Left hindlimb (tissue), 1 donor: ENCODE data around the gene COL4A1.
"Not testable (repeated sequence)": the region's sequence is repeated elsewhere in the genome, so short reads cannot be mapped to it uniquely, and the experiment has no call there.

Source experiments
- DNase-seq: peaks from one replicate; pipeline ENCODE4 v3.0.0-alpha.2; 2018

The COL4A1 gene

DNA sequence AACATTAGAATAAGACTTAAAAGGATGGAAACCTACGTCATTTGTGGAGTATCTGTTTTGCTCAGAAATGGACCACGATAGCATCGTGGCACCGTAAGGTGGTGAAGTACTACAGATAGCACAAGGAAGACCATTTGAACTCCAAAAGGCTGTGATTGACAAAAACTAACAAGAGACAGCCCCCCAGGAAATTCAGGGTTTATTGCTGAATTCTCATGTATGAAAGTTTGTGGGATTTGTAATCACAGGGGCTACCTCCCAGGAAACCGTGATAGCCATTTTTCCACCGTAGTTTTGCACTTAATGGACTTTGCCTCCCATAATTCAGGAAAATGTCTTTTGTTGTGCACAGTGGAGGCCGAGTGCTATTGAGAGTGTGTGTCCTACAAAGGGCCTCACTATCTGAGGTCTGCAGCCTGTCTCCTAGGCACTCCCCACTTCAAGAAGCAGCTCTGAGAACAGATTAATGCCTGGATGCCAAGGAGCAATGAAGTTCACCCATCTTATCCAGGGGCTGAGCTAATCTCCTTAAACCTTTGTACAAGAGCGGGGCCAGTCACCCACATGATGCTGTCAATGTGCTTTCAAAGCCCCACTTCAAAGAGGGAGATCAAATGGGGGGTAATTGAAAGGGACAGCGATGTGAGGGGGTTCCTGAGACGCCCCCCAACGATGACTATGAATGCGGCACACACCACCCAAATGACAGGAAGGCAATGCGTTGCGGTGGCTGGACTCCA lies 182.6 kb downstream of the COL4A1 start:
- no peak for DNase-seq

DNA sequence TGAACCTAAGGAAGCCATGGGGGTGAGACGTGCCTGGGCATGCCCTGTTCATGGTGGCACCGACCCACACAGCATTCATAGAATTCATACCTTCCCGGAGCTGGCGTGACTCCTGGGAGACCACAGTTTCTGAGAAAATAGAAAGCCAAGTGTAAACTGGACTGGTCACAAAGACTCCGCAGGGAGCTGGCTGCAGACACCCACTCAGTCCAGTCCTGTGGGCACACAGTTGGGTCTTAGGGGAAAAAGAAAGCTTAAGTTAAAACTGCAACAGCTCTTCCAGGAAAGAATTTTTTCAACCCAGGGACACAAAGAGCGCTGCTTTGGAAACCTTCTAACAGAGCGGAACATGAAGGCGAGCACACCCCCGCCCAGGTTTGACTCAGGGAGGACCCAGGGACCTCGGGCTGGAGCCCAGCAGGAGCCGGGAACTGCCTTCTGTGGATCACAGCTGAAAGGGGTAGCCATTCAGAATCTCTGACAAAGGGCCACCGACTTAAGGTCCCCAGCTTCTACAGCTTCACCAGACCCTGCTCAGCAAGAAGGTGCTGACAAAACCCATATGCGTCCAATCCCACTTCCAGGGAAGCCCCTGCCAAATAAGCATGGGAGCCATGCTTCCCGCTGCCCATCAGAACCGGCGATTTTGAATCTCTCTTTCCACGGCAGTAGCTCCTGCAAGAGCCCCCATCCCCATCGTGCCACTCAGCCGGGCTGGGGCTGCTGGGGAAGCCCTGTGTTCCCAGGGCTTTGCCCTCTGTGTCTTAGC lies 183.7 kb downstream of the COL4A1 start:
- DNase-seq: no peak

DNA sequence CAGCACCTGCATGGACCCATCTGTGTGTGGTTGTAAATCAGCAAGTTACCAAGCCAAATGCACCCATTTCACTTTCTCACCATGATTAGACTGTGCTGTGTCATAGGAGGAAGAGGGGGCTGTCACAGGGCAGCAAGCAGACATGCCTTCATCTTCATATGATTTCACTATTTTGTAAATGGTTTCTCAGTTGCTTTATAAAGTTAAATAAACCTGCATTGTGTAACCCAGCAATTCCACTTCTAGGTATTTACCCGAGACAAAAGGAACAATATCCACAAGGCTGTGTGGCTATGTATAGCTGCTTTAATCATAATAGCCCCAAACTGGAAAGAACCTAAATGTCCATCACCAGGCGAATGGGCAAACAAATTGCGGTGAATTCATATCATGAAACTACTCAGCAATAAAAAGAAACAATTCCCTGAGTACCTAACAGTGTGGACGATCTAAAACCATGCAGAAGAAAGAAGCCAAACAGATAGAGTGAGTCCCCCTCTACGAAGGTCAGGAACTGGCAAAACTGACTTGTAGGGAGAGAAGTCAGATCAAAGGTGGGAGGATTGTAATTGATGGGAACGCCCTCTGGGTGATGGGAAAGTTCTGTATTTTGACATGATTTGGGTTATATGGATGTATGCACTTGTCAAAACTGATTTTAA lies 185.4 kb downstream of the COL4A1 start:
- no peak for DNase-seq

DNA sequence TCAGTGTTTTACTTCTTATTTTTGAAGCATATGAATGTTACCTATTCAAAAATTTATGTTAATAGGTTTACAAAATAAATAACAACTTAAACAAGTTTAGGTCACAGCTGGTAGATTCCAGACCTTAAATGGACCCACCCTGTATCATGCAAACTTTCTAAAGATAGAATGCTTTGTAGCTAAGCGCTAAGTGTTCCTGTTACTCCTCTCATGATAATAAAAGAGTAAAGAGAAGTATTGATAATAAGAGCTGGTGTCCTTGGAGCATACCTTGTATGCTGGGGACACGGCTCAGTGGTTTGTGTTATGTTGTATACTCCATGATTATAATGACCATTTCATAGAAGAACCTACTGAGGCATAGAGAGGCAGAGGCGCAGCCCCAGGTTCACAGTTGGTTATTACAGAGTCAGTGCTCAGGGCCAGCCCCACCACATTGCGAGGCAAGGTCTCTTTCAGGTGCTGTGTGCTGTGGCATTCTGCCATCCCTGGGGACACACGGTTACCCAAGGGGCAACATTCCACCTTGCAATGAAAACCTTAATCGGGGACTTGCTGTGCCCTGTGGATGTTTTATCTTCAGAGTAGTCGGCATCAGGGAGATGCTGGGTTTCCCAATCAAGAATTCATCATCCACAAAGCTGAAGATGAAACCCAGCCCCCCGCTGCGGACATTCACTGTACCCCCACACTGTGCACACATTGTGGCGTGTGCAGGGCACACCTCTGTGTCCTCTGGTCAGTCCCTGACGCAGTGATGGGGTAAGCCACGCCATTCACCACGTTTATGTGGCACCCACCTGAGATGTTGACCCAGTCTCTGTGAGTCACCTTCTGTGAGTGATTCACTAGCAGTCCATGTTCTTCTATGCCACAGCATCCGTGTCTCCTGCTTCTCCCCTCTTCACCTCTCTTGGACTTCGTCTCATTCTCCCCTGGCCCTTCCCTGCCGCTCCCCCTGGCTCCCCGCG lies 186.7 kb downstream of the COL4A1 start:
- no peak for DNase-seq

DNA sequence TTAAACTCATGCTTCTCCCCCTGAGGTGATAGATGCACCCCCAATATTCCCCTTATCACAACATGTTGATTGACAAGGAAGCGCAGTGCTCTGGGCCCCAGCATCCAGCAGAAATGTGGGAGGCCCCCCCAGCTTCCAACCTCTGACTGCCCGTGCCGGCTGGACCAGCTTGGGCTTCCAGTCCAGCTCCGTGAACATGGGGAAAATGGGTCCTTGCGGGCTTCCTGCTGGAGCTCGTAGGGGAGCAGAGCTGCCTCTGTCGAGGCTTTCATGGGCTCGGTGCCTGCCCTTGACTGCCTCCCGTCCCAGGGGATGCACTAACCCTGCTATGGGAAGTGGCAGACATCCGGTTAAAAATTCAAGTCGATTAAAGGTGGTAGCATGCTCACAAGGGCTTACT lies 188.9 kb downstream of the COL4A1 start:
- DNase-seq: no peak

DNA sequence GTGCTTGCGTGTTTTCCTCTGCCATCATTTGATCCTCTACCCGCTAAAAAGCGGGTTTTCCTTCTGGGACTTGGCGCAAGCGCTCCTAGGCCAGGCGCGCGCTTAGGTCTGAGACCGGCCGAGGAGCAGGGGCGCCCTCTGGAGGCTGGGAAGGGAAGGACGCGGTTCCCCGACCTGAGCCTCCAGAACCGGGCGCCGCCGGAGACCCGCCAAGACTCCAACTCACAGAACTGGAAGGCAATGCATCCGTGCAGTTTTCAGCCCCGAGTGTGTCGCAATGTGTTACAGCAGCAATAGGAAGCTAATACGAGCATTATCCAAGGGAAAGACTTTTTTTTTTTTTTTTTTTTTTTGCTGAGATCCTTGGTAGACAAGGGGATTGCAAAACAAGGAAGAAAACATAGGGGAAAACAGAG lies 190.9 kb downstream of the COL4A1 start:
- peak; percentile 67 for DNase-seq

DNA sequence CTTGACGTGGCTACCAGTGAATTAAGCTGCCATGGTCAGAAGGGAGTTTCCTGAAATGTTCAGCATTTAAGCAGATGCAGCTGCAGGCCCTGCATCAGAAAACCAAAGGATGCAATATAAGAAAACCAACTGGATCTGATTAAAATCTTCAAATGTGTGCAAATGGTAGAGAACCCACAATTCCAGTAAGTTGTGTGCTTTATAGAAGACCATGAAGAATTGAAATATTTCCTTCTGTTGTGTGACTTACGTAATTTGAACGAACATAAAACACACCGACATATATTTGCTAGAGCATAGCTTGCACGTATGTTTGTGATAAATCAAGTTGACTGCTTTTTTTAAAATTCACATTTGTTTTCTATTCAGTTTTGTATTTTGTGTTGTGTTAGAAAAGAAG lies 191.4 kb downstream of the COL4A1 start:
- DNase-seq: no peak

DNA sequence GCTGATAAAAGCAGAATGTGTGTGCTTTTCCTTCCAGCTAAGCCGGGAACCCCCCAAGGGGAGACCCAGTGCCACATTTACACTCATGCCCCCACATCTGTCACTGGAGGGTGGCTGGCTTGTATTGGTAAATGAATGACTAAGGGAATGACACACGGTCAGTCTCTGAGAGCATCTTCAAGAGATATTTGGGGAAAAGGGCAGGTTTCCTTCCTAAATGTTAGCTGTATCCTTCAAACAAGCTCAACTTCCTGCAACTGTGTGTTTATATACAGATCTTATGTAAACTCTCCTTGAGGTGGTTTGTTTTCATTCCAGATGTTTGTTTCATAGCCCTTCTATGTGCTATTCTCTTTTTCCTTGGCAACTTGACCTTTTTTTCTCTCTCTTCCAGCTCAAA lies 192.6 kb downstream of the COL4A1 start:
- no peak for DNase-seq

DNA sequence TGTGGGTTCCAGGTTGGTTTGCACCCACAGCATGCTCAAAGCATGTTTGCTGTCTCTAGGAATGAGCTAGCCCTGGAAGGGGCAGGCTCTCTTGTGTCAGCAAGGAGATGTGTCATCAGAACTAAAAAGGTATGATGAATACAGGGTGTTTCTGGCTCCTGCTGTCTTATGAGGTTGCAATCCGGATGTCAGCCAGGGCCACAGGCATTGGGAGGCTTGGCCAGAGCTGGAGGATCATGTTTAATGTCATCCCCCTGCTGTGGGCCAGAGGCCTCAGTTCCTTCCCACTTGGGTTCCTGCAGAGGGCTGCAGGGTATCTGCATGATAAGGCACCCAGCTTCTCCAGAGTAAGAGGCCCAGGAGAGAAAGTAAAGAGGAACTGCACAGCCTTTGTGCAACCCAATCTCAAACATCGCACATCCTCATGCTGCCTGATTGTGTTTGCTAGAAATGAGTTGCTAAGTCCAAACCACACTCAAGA lies 193.6 kb downstream of the COL4A1 start:
- no peak for DNase-seq

DNA sequence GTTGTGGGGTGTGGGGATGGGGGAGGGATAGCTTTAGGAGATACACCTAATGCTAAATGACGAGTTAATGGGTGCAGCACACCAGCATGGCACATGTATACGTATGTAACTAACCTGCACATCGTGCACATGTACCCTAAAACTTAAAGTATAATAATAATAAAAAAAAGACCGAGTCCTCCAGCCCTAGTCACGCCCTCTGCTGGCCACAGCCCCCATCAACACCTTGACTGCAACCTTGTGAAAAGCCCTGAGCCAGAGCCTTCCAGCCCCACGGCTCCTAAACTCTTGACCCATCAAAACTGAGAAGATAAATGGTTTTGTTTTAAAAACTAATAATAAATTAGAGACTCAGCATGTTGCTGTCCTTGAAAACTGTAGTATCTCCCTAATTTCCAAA lies 194.6 kb downstream of the COL4A1 start:
- DNase-seq: not testable (repeated sequence)

DNA sequence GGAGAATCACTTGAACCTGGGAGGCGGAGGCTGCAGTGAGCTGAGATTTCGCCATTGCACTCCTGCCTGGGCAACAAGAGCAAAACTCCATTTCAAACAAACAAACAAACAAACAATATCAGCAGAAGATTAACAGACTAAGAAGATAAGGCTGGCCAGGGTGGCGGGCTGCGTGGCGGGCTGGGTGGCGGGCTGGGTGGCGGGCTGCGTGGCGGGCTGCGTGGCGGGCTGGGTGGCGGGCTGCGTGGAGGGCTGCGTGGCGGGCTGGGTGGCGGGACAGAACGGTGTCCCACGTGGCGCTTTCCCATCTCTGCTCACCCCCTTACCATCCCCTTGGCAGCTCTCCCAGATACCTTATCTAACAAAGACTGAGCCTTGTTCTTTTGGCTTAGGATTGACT lies 196.2 kb downstream of the COL4A1 start:
- DNase-seq: no peak

DNA sequence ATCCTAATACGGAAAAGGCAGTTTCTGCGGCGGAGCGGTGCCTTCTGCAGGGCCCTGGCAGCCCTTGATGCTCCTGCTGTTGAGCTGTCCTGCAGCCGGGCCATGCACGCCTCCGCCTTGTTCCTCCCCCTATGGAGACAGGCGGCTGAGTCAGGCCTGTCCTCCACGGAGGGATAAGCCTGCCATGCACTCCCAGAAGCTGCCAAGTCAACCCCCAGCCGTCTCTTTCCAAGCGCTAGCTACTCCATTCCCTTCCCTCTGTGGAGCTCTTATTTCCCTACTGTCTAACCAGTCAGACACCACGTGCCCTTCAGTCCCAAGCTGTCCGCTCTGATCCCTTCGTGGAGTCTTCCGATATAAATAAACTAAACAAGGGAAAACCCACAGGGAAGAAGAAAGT lies 197.0 kb downstream of the COL4A1 start:
- peak; percentile 58 for DNase-seq

DNA sequence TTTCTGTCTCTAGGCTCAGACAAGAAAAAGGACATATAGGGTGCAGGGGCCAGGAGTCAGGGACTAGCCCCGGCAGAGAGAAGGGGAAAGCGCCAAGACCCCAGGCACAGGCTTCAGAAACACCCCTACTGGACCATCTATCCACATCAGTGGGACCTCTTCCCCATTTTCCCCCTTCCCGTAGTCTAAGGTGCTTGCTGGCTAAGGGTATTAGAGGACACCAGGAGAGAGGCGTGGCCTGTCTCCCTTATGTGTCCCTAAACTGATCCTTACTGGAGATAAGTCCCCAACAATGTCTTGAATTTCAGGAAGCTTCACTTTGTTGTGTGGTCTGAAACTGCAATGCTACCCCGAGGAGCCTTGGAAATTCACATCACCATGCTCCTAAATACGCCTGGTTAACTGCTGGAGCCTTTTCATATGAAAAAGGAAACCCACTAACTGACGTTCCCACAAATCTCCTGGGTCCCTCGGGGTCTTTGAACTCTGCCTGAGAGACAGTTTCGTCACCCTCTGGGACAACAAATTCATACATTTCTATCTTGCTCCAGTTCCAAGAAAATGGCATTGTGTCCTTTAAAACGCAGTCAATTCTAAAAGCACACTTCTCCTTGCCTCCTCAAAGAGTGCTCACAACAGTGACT lies 197.7 kb downstream of the COL4A1 start:
- no peak for DNase-seq

DNA sequence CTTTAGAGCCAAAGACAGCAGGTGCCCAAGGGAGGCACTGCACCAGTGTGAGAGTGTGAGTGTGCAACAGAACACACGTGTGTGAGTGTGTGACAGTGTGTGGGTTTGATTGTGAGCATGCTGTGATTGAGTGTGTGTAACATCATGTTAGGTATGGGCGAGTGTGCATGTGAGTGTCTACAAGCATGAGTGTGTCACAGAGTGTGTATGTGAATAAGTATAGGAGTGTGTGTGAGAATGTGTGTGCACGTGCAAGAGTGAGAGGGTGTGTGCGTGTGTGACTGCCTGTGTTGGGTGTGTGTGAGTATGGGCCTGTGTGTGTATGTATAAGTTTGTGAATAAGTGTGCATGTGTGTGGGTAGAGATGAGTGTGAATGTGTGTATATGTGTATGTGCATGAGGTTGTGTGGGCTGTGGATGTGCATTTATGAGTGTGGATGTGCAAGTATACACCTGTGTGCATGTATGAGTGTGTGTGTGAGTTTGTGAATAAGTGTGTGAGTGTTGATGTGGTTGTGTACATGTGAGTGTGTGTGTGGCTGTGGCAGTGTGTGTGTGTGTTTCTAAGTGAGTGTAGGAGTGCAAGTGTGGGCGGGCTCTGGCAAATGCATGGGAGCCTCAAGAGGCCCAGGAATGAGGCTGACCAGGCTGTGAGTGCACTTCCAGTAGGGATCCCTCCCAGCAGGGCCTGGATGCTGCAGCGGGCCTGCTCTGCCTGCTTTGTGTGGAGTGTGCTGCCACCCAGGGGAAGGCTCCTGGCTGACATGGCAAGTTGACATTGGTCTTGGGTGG lies 198.4 kb downstream of the COL4A1 start:
- DNase-seq: peak; percentile 86

DNA sequence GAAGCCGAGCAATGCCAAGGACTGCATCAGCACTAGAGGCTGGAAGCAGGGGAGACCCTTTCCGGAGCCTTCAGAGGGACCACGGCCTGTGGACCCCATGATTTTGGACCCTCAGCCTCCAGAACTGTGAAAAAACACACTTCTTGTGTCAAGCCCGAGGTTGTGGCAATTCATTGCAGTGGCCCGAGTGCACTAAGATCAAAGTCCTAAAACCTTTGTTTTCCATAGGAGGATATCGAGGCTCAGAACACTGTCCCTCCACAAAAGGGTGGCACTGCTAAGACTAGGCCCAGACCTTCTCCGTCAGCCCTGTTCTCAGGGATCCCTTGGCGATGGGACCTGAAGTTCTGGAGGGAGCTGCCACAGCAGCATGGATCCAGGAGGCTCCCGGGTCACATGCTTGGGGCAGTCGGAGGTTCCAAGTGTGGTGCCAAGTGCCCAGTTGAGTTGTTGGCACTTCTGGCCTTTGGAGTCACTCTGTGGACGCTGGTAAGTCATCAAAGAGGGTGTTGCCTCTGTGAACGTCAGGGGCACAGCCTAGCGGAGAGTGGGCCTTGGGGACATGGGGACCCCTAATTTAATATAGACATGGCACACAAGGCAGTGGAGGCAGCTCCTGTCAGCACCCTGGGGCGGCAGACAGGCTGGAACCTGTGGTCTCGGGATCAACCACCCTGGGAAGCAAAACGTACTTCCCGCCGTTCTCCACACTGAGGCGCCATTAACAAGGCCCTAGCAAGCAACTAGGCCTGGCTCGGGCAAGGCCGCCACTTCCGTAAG lies 199.2 kb downstream of the COL4A1 start:
- DNase-seq: no peak

DNA sequence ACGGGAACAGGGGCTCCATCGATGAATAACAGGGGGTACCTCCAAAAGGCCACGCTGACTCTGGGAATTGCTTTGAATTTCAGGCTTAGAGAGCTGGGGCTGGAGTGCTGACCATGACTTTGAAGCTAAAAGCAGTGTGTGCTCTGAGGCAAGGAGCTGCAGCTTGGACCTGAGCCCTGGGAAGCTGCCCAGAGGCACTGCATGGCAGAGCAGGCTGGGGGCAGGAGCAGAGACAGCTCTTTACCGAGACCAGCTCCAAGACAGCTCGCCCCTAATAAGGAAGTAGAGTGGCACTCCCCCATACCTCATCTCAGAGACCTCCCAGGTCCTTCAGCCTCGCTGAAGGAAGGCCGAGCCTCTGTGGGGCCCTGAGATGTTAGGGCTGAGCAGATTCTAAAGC lies 200.2 kb downstream of the COL4A1 start:
- DNase-seq: peak; percentile 59

DNA sequence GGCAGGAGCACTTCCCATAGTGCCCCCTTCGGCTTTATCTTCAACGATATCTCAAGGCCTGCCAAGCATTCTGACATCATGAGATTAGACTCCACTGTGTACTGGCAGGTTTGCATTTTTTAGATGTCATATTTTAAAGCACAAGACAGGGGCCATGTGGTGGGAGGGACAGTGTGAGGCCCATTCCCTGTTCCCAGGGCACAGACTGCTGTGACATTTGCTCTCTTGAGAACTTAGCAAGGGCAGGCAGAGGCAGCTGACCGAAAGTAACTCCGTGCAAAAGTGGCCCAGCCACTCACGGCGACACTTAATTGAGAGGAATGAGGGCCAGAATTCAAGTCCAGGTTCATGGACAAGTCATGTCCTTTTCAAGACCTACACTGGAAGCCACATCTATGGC lies 201.8 kb downstream of the COL4A1 start:
- DNase-seq: no peak

DNA sequence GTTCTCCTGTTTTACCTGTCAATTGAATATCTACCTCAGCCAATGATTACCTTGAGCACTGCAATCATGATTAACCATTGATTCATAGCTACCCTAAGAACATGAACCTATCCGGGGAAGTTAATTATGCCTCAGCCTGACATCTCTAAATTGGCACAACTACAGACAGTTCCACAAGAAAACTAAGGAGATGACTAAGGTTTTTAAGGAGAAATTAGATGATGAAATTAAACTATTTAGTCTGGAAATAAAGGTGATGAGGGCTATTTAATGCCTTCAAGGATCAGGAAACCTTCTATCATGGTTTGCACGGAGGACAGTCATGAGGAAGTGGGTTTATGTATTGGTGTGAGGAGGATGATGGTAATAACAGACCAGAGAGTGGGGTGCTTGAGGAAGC lies 203.4 kb downstream of the COL4A1 start:
- DNase-seq: no peak

DNA sequence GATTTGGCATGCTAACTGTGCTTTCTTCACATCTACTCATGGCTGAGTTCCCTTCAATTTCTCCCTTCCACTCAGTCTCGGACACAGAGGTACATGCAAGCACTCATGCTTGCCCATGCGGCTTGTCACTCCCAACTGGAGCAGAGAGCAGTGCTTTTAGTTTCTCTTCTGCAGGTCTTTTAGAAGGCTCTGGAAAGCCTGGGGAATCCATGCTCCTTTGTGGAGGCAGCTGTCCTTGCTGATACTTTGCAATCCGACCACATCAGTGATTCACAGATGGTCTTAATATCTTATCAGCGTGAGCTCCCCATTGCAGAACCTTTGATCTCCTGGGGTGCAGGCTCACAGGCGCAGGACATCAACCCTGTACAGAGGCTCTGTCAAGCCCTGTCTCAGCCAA lies 203.9 kb downstream of the COL4A1 start:
- no peak for DNase-seq

DNA sequence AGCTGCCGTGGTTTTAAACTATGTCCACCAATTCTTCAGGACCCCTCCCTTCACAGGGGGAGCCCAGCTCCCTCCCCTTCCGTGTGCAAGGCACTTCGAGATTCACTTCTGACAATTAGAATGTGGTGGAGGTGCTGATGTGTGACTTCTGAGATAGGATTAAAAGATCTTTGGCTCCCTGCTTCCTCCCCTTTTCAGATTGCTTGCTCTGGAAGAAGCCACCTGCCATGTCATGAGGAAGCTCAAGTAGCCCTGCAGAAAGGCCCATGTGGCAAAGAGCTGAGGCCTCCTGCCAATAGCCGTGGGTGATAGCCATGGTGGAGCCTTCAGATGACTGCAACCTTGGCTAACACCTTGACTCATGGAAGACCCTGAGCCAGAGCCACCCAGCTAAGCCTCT lies 204.9 kb downstream of the COL4A1 start:
- DNase-seq: no peak
